IMR-90 (cell line): ENCODE data around the gene AADACL3.

Experiments used
- CHD1 ChIP-seq: IDR thresholded peaks from 2 replicates; pipeline ENCODE4 v1.6.1; 2012; ENCODE audit warnings: low read depth, low read length, improper control_type of control experiment
- CTCF ChIP-seq: conservative IDR thresholded peaks from 2 replicates; pipeline ENCODE4 v1.5.1; 2012; ENCODE audit warnings: mild to moderate bottlenecking, low read depth, low read length, improper control_type of control experiment
- POLR2A ChIP-seq: IDR thresholded peaks from 2 replicates; pipeline ENCODE4 v1.6.1; 2012; ENCODE audit warnings: mild to moderate bottlenecking, low read depth, low read length
- RFX5 ChIP-seq: IDR thresholded peaks from 2 replicates; pipeline ENCODE4 v1.8.0; 2012; ENCODE audit warnings: low read depth, mild to moderate bottlenecking, low read length, moderate library complexity
- USF2 ChIP-seq: fragments of 150-350 bp; IDR thresholded peaks from 2 replicates; pipeline ENCODE4 v1.6.1; 2017; ENCODE audit warnings: mild to moderate bottlenecking, antibody characterized with exemption, low read length, low read depth

GRCh38 chr1:12757836-12758235 lies 41.9 kb downstream of the AADACL3 start:
- no peak for TF ChIP-seq CTCF
- no peak for TF ChIP-seq RFX5
- TF ChIP-seq USF2: no peak
- no peak for TF ChIP-seq POLR2A
- no peak for TF ChIP-seq CHD1
